H7 (cell line): ENCODE data around the gene HOMER3. TPM values are rescaled to one million over a fixed set of nuclear protein-coding genes. Genes with fewer than 3 reads are reported as not detected.

Source experiments
- total RNA-seq: library from RNA; depleted of rRNA; stranded (reverse); fragments of >200 nt; shearing (Covaris generic); gene quantifications from 2 replicates; pipeline ENCODE4 v1.2.3, GENCODE V29; 2014; rRNA removed

HOMER3 gene
- total RNA-seq, 1 experiment from 2014 or later: 25.1 TPM

Other genes starting within 250 kb of the HOMER3 start
- gene COMP, start 149.9 kb downstream of the HOMER3 start, total RNA-seq: not detected in 2 replicates
- 92.6 and 95.8 TPM in 2 replicates for gene UPF1, start 109.3 kb downstream of the HOMER3 start, total RNA-seq
- 7.8 and 8.5 TPM in 2 replicates for gene CERS1, start 45.1 kb downstream of the HOMER3 start, total RNA-seq
- gene COPE, start 21.8 kb downstream of the HOMER3 start, total RNA-seq: 253 and 306 TPM in 2 replicates
- 44.7 and 63.1 TPM in 2 replicates for gene DDX49, start 21.5 kb downstream of the HOMER3 start, total RNA-seq
- gene SUGP2, start 92.3 kb upstream of the HOMER3 start, total RNA-seq: 54.5 and 79.0 TPM in 2 replicates
- gene ARMC6, start 92.4 kb upstream of the HOMER3 start, total RNA-seq: 69.4 and 100.0 TPM in 2 replicates
- 4.8 and 8.0 TPM in 2 replicates for gene SLC25A42, start 122.8 kb upstream of the HOMER3 start, total RNA-seq
- 26.6 and 36.3 TPM in 2 replicates for gene TMEM161A, start 197.3 kb upstream of the HOMER3 start, total RNA-seq
- gene MEF2B, start 229.0 kb upstream of the HOMER3 start, total RNA-seq: 0.80 TPM in 1 of 2 replicates, not detected in the other